ENCODE measurements around the gene CLCN1. TPM values are rescaled to one million over a fixed set of nuclear protein-coding genes. Genes with fewer than 3 reads are reported as not detected.

CLCN1 gene
- total RNA-seq, 4 donors from 2014 or later = 0.92 to 2.9 (median 1.7) TPM

DNA sequence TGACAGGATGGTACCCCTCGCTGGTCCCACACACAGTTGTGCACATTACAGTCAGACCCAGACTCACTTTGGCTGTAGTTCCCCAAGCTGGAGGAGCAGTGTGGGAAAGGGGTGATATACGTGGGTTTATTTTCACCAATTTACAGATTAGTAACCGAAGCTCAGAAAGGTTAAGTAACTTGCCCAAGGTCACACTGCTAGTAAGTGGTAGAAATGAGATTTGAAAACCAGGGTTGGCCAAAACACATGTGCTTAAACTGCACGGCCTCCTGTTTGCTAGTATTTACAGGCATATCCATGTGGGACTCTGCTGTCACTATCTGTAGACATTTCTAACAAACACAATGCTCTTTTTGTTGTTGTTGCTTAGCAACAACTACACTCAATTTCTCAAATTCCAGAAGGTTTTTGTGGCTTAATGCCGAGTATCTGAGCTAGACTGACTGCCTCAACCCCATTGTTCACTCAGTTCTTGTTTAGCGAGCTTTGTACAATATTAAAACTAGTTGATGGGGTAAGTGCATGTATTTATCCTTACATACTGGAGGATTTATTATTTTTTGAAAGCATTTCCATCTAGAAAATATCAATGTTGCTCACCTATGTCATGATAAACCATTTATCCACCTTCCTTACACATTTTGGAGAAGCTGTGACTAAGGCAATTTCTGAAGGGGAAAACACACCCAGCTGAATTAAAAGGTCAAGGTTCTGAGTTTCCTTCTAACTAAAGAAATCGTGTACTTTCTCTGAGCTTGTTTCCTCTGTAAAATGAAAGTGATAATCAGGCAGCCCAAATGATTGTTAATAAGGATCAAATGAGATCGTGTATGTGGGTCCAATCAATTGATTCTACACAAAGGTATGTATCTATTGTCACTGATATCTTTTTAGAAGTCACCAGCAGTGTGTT lies 36.5 kb upstream of the CLCN1 start:
- H3K36me3 ChIP-seq = no peaks in the 10 kb centered on the region
- in situ Hi-C loops (cut with MboI; ENCODE audit: low sequenced_read_pairs in 4 of 4) = loop anchor here in 1 of 4 donors (25.0 kb wide), 1 partner anchor 608 kb away; no protein-coding TSS in a partner anchor
- ATAC-seq (peak; percentile 18 to 33), DNase-seq (no peak)
- H3K4me3 ChIP-seq = no peak overlapping the region
- intact Hi-C loops (cut with DNase I; ENCODE audit: low total_unique reads) = no loop called here
- TF ChIP-seq POLR2A (IDR thresholded peaks at IDR 0.05) = no peak
- TF ChIP-seq, protein P1, sequence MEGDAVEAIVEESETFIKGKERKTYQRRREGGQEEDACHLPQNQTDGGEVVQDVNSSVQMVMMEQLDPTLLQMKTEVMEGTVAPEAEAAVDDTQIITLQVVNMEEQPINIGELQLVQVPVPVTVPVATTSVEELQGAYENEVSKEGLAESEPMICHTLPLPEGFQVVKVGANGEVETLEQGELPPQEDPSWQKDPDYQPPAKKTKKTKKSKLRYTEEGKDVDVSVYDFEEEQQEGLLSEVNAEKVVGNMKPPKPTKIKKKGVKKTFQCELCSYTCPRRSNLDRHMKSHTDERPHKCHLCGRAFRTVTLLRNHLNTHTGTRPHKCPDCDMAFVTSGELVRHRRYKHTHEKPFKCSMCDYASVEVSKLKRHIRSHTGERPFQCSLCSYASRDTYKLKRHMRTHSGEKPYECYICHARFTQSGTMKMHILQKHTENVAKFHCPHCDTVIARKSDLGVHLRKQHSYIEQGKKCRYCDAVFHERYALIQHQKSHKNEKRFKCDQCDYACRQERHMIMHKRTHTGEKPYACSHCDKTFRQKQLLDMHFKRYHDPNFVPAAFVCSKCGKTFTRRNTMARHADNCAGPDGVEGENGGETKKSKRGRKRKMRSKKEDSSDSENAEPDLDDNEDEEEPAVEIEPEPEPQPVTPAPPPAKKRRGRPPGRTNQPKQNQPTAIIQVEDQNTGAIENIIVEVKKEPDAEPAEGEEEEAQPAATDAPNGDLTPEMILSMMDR (IDR thresholded peaks at IDR 0.05 in 4 of 5, conservative IDR thresholded peaks at IDR 0.05 in 1 of 5) = no peak
- H3K27ac ChIP-seq = peak overlapping the region; percentile 28 to 54 (median 44)
- H3K27me3 ChIP-seq = no peaks in the 10 kb centered on the region
- H3K9me3 ChIP-seq = no peaks in the 10 kb centered on the region
- H3K4me1 ChIP-seq = peaks cover 4 to 6% of the 10 kb centered on the region in 2 donors

DNA sequence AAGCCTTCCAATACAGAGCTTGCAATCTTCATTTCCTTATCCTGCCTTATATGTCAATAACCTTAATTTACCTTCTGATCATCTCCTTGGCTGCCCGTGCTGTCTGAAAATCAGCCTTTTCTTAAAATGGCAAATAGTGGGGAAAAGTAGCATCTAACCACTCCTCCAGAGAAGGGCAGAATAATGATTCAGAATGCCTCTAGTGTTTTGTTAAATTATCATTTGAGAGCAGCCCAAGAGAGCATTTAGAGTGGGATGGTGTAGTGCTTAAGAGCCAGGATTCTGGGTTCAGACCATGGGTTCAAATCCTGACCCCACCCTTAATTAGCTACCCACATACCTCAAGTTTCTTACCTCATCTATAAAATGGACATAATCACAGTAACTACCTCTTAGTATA lies 35.8 kb upstream of the CLCN1 start:
- no peaks in the 10 kb centered on the region for H3K27me3 ChIP-seq
- H3K36me3 ChIP-seq = no peaks in the 10 kb centered on the region
- H3K4me3 ChIP-seq = no peak overlapping the region
- no peak for TF ChIP-seq POLR2A (IDR thresholded peaks at IDR 0.05)
- TF ChIP-seq, protein P1 (IDR thresholded peaks at IDR 0.05 in 4 of 5, conservative IDR thresholded peaks at IDR 0.05 in 1 of 5) = no peak
- H3K4me1 ChIP-seq = peaks cover 4 to 6% of the 10 kb centered on the region in 2 donors
- H3K27ac ChIP-seq = peak overlapping the region; percentile 28 to 54 (median 44)
- H3K9me3 ChIP-seq = no peaks in the 10 kb centered on the region
- no peak for ATAC-seq
- no peak for DNase-seq
- in situ Hi-C loops (cut with MboI; ENCODE audit: low sequenced_read_pairs in 4 of 4) (loop anchor here in 1 of 4 donors (25.0 kb wide), 1 partner anchor 607 kb away; no protein-coding TSS in a partner anchor), intact Hi-C loops (cut with DNase I; ENCODE audit: low total_unique reads) (no loop called here)

DNA sequence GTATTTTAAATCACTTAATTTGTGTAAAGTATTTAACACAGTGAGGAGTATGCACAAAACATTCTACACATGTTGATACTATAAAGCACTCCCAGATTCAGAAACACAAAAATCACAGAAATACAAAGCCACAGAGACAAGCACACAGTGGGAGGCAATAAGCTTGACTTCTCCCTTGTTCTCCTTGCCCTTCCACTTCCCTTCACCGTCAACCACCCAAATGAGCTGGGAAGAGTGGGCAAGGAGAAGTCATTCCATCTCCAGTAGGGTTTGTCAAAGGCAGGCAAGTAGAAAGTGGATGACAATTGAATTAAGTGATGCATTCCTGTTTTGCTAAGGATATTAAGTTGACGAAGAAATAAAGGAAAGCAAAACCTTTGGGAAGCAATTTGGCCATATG lies 35.3 kb upstream of the CLCN1 start:
- H3K9me3 ChIP-seq = no peaks in the 10 kb centered on the region
- H3K36me3 ChIP-seq = no peaks in the 10 kb centered on the region
- H3K27me3 ChIP-seq = no peaks in the 10 kb centered on the region
- DNase-seq (no peak), ATAC-seq (no peak)
- H3K27ac ChIP-seq = peak overlapping the region in 1 of 4 donors; percentile 28
- TF ChIP-seq, protein P1 (IDR thresholded peaks at IDR 0.05 in 4 of 5, conservative IDR thresholded peaks at IDR 0.05 in 1 of 5) = no peak
- TF ChIP-seq POLR2A (IDR thresholded peaks at IDR 0.05) = no peak
- H3K4me1 ChIP-seq = peaks cover 4 to 6% of the 10 kb centered on the region in 2 donors
- intact Hi-C loops (cut with DNase I; ENCODE audit: low total_unique reads) (no loop called here), in situ Hi-C loops (cut with MboI; ENCODE audit: low sequenced_read_pairs in 4 of 4) (loop anchor here in 1 of 4 donors (25.0 kb wide), 1 partner anchor 607 kb away; no protein-coding TSS in a partner anchor)
- no peak overlapping the region for H3K4me3 ChIP-seq

DNA sequence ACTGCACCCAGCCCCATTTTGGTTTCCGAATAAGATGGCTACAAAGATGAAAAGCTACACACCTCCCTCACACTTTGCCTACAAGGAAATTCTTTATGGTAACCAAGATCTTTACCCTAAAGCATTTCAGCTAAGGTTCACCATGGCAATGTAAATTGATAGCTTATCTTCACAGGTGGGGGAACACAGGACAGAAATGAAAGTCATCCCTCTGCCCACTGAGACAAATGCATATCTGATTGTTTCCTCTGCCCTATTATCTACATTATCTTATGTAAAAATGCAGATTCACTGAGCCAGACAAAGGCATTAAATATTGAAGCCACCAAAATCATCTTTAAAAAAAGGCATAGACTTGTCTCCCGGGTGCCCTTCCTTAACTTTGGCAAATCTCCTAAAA lies 34.4 kb upstream of the CLCN1 start:
- TF ChIP-seq, protein P1 (IDR thresholded peaks at IDR 0.05 in 4 of 5, conservative IDR thresholded peaks at IDR 0.05 in 1 of 5) = no peak
- TF ChIP-seq POLR2A (IDR thresholded peaks at IDR 0.05) = no peak
- in situ Hi-C loops (cut with MboI; ENCODE audit: low sequenced_read_pairs in 4 of 4) (loop anchor here in 1 of 4 donors (25.0 kb wide), 1 partner anchor 606 kb away; no protein-coding TSS in a partner anchor), intact Hi-C loops (cut with DNase I; ENCODE audit: low total_unique reads) (no loop called here)
- no peaks in the 10 kb centered on the region for H3K36me3 ChIP-seq
- peaks cover 4 to 6% of the 10 kb centered on the region in 2 donors for H3K4me1 ChIP-seq
- H3K27ac ChIP-seq = no peak overlapping the region
- H3K27me3 ChIP-seq = no peaks in the 10 kb centered on the region
- ATAC-seq = no peak
- no peak for DNase-seq
- H3K9me3 ChIP-seq = no peaks in the 10 kb centered on the region
- H3K4me3 ChIP-seq = no peak overlapping the region

All from gastrocnemius medialis (tissue), 4 donors.